Brain microvascular endothelial cell (primary cell): Measurements from ENCODE around the gene SYAP1.

Source experiments
- DNase-seq: peaks from one replicate; pipeline ENCODE4 v3.0.0-alpha.2; 2020
- H3K27ac ChIP-seq: fragments of 250-450 bp; sonication (Bioruptor Pico); 2 replicates; pipeline ENCODE4 v1.5.1; 2020; ENCODE audit warnings: mild to moderate bottlenecking, moderate library complexity
- H3K27me3 ChIP-seq: fragments of 250-450 bp; sonication (Bioruptor Pico); replicated peaks from 2 replicates; pipeline ENCODE4 v1.5.1; 2020; ENCODE audit warnings: mild to moderate bottlenecking
- H3K36me3 ChIP-seq: fragments of 250-450 bp; sonication (Bioruptor Pico); replicated peaks from 2 replicates; pipeline ENCODE4 v1.5.1; 2020; ENCODE audit warnings: mild to moderate bottlenecking
- H3K4me3 ChIP-seq: 2 replicates; pipeline ENCODE4 v1.5.1; 2011; ENCODE audit warnings: low read depth, mild to moderate bottlenecking, control low read depth, low read length, moderate library complexity
- CTCF ChIP-seq: IDR thresholded peaks from 2 replicates; pipeline ENCODE4 v1.5.1; 2011; ENCODE audit warnings: low read depth, mild to moderate bottlenecking, moderate library complexity, low read length, control low read depth, inconsistent platforms; ENCODE audit errors: missing control alignments
- in situ Hi-C: cut with HindIII; loops from 2 replicates; pipeline ENCODE4 v1.10.0; 2017; ENCODE audit warnings: low sequenced_read_pairs, low pct_ligation_motif_present

The SYAP1 gene

GRCh38 chrX:16705370-16705769, 14.0 kb upstream of the SYAP1 start:
- in situ Hi-C loops, result no loop called here
- no peaks in the 10 kb centered on the region for H3K27me3 ChIP-seq
- H3K36me3 ChIP-seq, result no peaks in the 10 kb centered on the region
- H3K4me3 ChIP-seq, result no peak overlapping the region
- DNase-seq, result no peak
- TF ChIP-seq CTCF, result no peak
- H3K27ac ChIP-seq, result no peak overlapping the region

GRCh38 chrX:16708016-16708415, 11.4 kb upstream of the SYAP1 start:
- no peak overlapping the region for H3K4me3 ChIP-seq
- no peak for DNase-seq
- H3K27ac ChIP-seq, result no peak overlapping the region
- no peaks in the 10 kb centered on the region for H3K27me3 ChIP-seq
- TF ChIP-seq CTCF, result no peak
- no peaks in the 10 kb centered on the region for H3K36me3 ChIP-seq
- in situ Hi-C loops, result no loop called here

GRCh38 chrX:16711219-16711811, 8.1 kb upstream of the SYAP1 start:
- Histone ChIP-seq H3K27me3 (no peaks in the 10 kb centered on the region), H3K27ac (peak overlapping the region; percentile 0), H3K36me3 (no peaks in the 10 kb centered on the region), H3K4me3 (peak overlapping the region; percentile 71)
- no peak for DNase-seq
- in situ Hi-C loops, result no loop called here
- TF ChIP-seq CTCF, result no peak

GRCh38 chrX:16711893-16712547, 7.4 kb upstream of the SYAP1 start:
- H3K27me3 ChIP-seq, result no peaks in the 10 kb centered on the region
- no peak for TF ChIP-seq CTCF
- peak overlapping the region; percentile 0 for H3K27ac ChIP-seq
- H3K36me3 ChIP-seq, result no peaks in the 10 kb centered on the region
- no peak for DNase-seq
- in situ Hi-C loops, result no loop called here
- peak overlapping the region; percentile 71 for H3K4me3 ChIP-seq

- H3K27ac ChIP-seq, result peak within 1 kb of the TSS; percentile 0
- no peaks in the 10 kb centered on the region for H3K27me3 ChIP-seq
- DNase-seq, result peak; percentile 33
- H3K4me3 ChIP-seq, result peak within 1 kb of the TSS; percentile 71
- in situ Hi-C loops, result no loop called here
- H3K36me3 ChIP-seq, result no peaks in the 10 kb centered on the region
- no peak for TF ChIP-seq CTCF
These were observed 6.8 kb upstream of the SYAP1 start, which contains the start of gene CTPS2 for GRCh38 chrX:16712548-16713155. Gene CTPS2, minus strand, starts transcription at chrX:16712669. Its CDS starts 9,767 bp downstream, at chrX:16702902.
